Measurements from ENCODE around the gene SRGAP3. TPM values are rescaled to one million over a fixed set of nuclear protein-coding genes. Genes with fewer than 3 reads are reported as not detected.
"Not testable (repeated sequence)": the region's sequence is repeated elsewhere in the genome, so short reads cannot be mapped to it uniquely, and the experiment has no call there.

Gene SRGAP3
- total RNA-seq, 1 donor from 2014 or later: 2.7 TPM

DNA sequence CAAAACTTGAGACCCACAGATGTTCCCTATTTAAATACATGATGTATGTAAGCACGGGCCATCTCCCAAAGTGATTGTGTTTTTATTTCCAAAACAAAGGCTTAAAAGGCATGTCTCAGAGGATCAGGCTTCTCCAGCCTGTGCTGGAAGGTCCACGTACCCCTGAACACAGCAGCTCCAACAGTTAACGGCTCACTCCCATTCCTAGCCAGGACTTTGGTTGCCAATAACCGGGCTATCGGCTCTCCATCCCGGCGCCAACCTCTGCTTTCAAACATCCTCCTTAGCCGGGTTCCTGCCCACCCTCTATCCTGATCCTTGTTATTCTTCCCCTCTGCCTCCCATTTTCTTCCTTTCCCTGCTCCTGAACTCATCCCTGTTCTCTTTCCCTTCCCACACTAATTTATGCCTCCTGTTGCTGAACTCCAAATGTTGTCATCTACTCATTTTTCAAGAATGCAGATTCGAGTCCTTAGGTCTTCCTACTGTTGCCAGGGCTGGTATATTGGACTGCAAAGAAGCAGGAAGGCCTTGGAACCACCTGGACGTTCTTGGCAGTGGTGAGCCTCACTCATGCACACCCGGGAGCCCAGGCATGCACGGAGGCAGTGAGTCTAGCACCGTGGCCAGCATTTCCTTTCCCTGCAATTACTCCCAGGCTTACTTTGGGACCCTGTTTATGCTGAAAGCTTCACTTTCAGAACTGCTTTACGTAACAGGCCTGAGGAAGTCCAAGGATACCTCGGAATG, 157.8 kb downstream of the SRGAP3 start:
- peak; percentile 49 for DNase-seq (ENCODE audit: low spot score)

DNA sequence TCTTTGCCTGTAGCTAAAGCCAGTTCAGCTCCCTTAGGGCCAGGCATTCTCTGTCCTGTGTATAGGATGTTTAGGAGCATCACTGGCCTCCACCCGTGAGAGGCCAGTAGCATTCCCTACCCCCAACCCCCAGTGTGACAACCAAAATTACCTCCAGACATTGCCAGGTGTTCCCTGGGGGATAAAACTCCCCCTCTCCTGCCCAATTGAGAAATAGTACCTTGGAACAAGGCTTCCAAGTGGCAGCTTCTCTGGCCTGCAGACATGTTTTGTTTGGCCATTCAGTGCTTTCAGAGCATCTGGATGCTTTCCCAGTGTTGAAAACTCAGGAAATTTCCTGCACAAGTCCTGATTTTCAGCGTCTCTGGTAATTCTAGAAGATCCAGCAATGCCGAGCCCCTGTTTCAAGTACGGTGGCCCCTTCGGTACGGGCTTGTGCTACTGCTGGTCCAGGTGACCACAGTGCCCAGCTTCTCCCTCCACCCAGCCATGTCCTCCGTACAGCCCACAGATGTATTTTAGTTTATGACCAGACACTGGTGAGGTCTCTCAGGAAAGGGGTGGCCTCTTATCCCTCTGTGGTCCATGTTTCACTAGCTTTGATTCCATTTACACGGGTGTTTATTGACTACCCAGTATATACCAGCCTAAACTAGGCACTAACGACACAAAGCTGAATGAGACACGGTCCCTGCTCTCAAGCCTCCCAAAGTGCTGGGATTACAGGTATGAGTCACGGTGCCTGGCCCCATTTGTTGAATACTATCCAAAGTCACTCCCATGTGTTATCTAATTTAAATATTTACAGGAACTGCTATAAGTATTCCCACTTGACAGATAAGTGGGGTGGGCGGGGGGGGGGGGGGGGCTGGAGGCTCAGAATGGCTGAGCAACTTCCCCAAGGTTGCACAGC, 160.7 kb downstream of the SRGAP3 start:
- peak; percentile 30 for DNase-seq (ENCODE audit: low spot score)

- DNase-seq (ENCODE audit: low spot score): peak; percentile 59
These were observed 161.5 kb downstream of the SRGAP3 start for GRCh38 chr3:9087831-9088413.

DNA sequence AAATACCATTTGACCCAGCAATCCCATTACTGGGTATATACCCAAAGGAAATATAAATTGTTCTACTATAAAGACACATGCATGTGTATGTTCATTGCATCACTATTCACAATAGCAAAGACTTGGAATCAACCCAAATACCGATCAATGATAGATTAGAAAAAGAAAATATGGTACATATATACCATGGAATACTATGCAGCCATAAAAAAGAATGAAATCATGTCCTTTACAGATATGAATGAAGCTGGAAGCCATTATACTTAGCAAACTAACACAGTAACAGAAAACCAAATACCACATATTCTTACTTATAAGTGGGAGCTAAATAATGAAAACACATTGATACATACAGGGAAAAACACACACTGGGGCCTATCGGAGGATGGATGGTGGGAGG, 164.0 kb downstream of the SRGAP3 start:
- not testable (repeated sequence) for DNase-seq (ENCODE audit: low spot score)

DNA sequence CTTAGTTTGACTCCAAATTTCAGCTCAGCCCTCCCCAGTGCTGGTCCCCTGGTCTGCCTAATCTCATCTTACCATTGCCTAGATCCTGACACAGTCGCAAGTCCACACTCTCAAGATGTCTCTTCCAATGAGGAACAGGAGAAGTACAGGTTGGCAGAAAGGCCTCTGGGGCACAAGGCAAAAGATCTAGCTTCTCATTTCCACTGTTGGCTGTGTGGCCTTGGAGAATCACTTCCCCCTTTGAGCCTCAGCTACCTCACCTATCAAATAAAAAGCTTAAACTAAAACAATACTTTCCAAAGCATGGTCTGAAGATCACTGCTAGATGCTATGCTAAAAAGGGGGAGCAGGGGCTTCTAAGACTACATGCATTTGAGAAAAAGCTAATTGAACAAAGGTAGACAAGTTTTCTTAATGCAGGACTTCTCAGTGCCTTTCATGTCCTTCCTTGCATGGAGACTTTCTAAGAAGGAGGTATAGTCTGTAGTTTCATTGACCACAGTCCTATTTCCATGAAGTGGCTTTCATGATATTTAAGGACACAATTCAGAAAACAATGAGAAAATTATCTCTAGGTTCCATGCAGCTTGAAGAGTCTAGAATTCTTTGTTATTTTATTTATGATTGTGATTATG, 168.1 kb downstream of the SRGAP3 start:
- no peak for DNase-seq (ENCODE audit: low spot score)

DNA sequence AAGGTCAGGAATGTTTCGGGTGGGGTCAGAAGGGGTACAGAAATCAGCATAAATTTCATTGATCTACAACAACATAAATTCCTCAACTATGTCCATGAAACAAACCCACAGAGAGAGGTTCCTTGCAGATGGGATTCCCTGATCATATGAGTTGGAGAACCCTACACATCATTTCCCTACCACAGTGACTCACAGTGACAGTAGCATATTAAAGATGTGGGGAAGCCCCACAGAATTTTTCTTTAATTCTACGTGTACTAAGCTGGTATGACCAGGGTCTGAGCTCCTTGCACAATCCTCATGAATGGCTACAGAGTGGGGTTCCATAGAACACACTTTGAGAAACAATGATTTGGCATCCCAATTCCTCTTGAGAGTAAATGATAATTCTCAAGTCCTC, 169.3 kb downstream of the SRGAP3 start:
- no peak for DNase-seq (ENCODE audit: low spot score)

DNA sequence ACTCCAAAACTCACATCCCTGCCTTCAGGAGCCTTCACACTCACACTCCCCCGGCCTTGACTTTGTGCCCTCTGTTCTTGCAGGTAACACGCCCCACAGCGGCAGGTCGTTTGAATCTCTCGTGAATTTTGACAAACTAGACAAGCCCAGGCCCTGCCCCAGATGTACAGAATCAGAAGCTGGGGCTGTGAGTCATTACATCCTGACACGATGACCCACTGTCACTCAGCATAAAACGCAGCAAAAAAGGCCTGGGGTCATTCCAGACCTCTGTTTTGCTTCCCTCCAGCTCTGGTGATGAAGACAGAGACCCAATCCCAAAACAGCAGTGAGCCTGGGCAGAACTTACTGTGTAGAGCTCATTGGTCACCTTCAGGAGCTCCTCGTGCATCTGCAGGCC, 169.8 kb downstream of the SRGAP3 start:
- DNase-seq (ENCODE audit: low spot score): no peak

DNA sequence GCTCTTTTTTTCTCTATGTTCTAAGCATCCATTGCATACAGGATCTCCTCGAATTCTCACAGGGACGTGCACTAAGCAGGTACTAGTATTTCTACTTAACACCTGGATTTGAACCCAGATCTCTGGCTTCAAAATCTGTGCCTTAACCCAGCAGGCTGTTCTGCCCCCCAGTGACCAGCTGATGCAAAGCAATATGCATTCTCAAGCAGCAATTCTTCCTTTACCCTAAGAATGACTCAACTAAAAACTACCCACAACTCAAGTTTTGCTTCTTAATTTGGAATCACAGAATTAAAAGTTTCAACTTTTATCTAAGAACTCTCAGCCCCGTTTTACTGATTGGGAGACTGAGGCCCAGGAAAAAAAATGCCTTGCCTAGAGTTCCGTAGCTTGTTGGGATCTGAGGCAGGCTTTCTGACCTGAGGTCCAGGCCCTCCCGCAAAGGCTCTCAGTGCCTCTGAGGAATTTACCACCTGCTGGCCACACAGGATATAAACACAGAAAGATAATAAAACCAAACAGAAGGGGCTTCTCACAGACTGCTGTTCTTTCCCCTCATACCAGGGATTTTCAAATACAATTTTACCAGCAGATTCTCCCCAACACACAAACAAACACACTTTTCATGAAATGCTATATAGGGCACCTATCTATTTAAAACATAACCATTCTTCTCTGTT, 170.7 kb downstream of the SRGAP3 start:
- DNase-seq (ENCODE audit: low spot score): no peak

GRCh38 chr3:9077029-9077428, 172.4 kb downstream of the SRGAP3 start:
- DNase-seq (ENCODE audit: low spot score): no peak

- no peak for DNase-seq (ENCODE audit: low spot score)
These were observed 173.7 kb downstream of the SRGAP3 start for GRCh38 chr3:9075762-9076161.

GRCh38 chr3:9074079-9074478, 175.4 kb downstream of the SRGAP3 start:
- DNase-seq (ENCODE audit: low spot score): no peak

- no peak for DNase-seq (ENCODE audit: low spot score)
These were observed 176.8 kb downstream of the SRGAP3 start for GRCh38 chr3:9072667-9073009.

GRCh38 chr3:9071936-9072666, 177.3 kb downstream of the SRGAP3 start:
- DNase-seq (ENCODE audit: low spot score): no peak

GRCh38 chr3:9070961-9071360, 178.5 kb downstream of the SRGAP3 start:
- DNase-seq (ENCODE audit: low spot score): no peak

DNA sequence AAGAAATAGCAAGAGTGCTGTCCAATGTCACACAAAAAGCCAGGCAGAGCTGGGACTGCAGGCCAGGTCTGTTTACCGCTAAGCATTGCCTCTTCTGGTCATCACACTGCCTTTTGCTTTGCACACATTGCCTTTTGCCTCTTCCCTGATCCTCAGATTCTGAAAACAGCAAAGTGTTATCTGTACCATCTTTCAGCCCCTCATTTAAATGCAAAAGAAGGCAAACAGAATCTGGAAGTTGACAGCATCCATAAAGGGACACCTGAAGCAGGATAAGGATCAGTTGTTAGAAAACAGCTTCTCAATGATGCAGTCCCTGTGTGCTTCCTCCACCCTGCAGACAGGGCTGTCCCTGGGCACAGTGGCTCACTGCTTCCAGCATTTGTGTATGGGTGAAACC, 179.5 kb downstream of the SRGAP3 start:
- DNase-seq (ENCODE audit: low spot score): no peak

- DNase-seq (ENCODE audit: low spot score): no peak
These were observed 181.4 kb downstream of the SRGAP3 start for GRCh38 chr3:9068051-9068450.

- DNase-seq (ENCODE audit: low spot score): no peak
These were observed 182.0 kb downstream of the SRGAP3 start for GRCh38 chr3:9067352-9067975.

DNA sequence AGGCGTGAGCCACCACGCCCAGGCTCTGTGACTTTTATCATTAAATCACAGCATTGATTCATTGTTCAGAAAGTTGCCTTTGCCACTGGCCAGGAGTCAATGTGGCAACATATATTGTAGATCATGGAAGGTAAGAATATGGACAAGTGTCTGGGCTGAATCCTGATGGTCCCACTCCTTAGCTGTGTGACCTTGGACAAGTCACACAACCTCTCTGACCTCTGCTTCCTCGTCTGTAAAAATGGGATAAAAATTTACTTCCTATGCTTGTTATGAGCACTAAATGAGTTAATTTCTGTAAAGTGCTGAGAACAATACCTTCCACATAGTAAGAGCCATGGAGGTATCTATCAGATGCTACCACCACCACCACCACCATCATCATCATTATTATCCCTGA, 182.7 kb downstream of the SRGAP3 start:
- no peak for DNase-seq (ENCODE audit: low spot score)

DNA sequence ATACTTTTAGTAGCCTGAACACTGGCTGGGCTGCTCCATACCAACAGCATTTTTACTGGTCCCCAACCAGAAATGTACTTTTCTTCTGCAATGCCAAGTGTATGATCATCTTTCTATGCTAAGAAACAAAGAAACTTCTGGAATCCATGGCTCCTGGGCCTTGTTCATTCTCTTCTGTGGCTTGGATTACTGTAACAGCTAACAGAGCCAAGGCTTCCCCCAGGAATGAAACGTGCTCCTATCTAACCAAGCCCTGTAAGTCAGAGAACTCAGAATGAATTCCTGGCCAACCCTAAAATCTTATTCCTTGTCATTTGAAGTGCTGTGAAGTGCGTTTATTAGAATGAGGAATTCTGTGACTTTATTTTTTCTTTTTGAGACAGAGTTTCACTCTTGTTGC, 183.3 kb downstream of the SRGAP3 start:
- no peak for DNase-seq (ENCODE audit: low spot score)

GRCh38 chr3:9064850-9065249, 184.6 kb downstream of the SRGAP3 start:
- no peak for DNase-seq (ENCODE audit: low spot score)

All from mesenteric fat pad (tissue), 1 donor.